HG03097 (cell line): ENCODE results near the gene PLAA.
A peak's percentile ranks its signal among the peaks of the same experiment; 100 is the strongest.

Source experiments
- ATAC-seq: cut with Tn5 transposase; IDR thresholded peaks from one replicate; pipeline ENCODE4 v1.9.1; 2021; ENCODE audit not compliant: unreplicated experiment, low FRiP score

The PLAA gene

DNA sequence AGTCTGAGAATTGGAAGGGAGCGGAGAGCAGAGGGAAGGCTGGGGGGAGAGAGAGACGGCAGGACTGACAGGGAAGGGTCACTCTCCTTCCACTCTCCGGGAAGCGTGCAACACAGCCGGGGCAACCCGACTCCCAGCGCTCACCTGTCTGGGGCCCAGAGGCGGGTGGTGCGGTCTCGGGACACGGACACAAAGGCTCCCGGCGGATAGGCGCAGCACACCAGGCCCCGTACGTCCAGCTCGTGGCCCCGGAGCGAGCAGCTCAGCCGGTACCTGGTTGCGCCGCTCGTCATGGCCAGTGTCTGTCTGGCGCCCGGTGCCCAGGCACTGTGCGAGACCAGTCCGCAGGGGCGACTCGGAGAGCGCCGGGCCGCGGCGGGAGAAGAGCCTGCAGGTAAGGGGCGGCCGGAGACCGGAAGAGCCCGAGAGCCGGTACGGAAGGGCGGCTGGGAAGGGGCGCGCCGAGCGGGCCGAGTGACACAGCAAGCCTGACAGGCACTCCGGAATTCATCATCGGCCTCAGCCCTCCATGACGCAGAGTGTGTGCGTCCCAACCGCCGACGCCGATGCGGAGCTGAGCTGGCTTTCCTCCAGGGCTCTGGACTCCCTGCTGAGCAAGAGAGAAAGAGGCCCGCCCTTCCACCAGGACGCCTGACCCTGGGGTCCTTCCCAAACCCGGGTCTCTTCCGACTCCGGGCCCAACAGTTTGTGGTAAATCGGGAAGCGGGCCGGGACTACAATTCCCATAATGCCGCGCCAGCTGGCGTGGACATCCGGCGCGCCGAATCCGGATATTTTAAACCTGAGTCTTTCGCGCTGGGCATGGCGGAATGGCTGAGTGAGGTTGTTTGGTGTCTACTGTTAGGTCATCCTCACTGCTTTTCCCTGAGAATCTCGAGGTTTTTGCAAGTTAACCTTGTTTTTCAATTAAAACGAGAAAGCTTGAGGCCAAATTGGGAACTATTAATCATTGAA, at the start of gene PLAA:
PLAA (minus strand) TSS at position 490 of the 975 bp plus-strand sequence; CDS start at position 293, 197 bp downstream.
- ATAC-seq = peak; percentile 99

DNA sequence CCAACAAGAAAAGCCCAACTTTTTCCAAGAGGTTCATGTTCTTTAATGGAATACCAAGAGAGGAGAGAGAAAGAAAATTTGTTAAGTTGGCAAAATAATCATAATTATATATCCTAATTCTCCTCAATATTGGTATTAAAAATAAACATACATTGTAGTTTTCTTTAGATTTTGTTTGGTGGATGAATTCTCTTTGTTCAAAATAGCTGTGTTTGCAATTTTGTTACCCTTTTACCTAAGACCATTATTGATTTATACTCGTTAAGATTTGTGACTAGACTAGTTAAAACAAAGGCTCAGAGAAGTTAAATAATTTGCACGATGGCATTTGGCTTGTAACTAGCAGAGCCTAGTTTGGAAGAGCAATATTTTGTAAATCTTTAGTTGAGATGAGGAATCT, 48.8 kb upstream of the PLAA start:
- ATAC-seq = no peak

DNA sequence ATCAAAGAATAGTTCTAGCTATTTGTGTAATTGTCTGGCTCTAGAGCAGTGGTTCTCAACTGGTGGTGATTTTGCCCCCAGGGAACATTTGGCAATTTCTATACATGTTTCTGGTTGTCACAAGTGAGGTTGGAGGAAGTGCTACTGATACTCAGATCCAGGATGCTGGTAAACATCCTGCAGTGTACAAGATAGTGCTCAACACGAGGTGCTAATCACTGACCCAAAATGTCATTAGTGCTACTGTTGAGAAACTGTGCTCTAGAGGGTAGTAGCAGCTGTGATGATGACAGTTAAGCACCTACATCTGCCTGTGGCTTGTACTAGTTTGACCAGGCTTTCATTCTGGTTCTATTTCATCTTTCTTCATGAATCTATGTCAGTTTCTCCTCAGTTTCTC, 36.3 kb upstream of the PLAA start:
- peak; percentile 69 for ATAC-seq

DNA sequence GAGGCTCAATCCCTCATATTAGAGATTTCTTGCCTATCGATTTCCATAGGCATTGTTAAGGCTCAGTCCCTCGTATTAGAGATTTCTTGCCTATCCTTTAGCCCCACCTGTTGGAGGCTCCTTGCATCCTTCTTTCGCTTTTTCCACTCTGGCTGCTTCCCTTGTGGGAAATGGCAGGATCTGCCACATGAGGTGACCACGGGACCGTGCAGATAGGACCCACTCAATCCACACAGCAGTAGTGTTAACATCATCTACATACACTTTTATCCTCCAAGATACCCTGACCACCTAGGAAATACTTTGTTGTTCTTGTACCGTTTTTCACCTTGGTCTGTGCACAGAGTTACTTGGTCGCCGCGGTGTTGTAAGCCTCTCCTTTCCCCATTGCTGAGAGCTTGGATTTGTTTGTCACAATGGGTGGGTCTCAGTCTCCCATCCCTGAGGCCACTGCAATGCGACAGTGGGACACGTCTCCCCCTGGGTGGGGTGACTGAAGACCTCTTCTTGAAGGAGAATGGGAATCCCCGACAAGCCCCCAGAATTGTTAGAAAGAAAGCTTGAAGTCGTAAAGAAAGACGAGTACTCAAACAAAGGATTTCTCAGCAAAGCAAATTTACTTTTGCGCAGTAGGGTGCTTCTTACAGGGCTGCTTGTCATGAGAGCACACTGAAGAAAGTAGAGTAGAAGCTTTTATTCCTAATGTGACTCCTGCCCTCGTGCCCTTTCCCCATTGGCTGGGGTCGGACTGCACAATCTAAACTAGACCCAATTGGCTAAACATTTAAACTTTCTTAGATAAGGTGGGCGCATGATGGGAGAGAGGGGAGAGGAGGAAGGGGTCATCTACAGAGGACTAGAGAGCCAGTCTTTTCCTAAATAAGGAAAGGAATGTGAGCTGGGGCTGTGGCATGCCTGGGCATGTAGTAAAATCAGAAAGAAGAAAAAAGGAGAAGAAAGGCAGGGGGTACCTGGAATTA, 29.0 kb upstream of the PLAA start:
- no peak for ATAC-seq

DNA sequence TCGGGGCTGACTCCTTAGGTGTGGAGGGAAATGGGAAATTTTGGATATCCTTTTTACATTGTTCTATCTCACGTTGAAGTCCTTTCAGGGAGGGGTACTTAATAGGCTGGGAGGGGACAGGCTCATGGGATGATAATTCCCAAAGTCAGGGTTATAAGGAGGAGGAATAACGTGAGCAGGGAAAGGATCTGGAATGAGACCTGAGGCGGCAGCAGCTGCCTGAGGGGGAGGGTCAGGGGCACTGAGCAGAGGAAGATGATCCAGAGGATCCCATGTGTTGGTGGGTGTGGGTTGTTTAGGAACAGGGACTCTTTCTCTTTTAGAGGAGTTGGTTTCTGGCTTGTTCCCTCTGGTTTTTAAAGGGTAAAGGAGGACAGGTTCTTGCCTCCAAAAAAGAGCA, 27.9 kb upstream of the PLAA start:
- no peak for ATAC-seq

DNA sequence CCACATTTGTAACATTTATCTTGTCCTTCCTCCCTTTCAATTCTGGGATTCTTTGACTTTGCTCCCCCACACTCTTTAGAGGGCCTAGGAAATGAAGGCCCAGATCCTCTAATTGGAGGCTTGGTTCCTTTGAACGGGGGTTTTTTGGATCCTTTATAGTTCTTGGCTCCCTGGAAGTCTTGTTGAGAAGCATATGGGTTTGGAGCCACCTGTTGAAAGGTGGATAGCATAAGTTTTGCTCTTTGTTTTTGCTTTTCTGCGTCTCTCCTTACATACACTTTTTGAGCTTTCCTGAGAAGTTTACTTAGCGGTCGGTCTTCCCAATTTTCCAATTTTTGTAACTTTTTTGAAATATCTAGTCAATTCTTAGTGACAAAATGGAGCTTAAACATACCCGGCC, 26.9 kb upstream of the PLAA start:
- no peak for ATAC-seq

DNA sequence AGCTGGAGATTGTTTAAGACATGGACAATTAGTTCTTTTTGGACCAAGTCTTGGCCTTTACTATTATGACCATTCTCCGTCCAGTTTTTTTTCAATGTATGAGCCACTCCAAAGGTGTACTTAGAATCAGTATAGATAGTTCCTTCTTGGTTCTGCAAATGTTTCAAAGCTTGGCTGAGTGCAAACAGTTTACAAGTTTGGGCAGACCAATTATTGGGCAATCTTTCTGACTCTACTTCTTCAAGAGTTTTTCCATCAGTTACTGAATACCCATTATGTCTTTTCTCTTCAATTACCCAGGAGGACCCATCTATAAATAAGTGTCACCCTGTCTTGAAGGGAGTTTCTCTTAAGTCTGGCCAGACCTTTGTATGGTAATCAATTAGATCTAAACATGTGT, 24.7 kb upstream of the PLAA start:
- no peak for ATAC-seq

DNA sequence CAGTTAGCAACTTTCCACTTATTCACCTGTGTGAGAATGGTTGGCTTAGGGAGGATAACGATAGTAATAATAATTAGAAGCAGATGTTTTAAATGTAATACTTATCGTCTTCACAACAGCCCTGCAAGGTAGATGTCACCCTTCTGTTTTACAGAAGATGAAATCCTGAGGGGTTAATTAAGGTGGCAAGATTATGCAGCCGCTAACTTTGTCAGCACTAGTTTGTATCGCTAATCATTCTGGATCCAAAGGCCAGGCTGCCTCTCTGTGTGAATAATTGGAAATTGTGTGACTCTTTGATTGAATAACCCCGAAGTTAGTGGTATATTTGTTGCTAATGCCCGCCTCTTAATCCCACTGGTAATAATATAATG, 9.8 kb upstream of the PLAA start:
- no peak for ATAC-seq

DNA sequence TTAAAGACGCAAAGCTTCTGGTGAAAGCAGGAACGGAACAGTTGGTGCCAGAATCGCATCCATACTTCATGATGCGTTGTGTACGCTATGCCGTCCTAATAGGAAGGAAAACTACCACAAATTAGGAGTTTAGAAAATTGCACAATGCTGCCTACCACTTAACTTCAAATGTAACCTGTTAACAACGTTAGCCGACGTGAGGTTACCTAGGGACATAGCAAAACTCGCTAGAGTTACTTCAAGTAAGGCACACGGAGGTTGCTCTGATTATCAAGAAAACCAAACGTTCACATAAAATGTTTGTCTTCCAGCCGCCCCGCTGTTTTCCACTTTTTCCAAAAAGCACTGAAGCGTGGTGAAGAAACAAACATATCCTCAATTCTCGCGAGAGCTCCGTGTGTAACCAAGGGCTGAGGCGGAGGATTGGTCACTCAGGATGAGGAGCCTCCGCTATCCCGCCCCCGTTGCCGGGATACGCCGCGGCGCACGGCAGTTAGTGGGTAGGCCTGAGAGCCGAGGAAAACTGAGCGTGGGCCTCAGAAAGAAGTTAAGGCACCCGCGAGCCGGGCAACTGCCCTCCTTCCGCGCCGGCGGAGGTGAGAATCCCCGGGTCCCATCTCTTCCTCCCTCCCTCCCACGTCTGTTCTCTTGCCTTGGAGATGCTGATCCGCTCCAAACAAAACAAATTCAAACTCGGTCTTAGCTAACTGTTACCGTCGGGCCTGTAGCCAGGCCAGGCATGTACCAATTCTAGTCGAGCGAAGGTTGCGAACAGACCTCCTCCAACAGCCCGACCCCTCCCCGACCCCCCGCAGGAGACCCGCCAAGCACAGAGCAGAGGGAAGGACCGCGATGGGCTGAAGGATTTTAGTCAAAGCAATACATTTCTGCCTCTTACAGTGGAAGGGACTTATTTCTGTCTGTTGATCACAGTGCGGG, 9.1 kb upstream of the PLAA start, which contains the start of gene IFT74:
IFT74 (plus strand) TSS at position 492 of the 939 bp plus-strand sequence. CDS start 5,556 bp downstream, outside the sequence.
- ATAC-seq = peak; percentile 98

DNA sequence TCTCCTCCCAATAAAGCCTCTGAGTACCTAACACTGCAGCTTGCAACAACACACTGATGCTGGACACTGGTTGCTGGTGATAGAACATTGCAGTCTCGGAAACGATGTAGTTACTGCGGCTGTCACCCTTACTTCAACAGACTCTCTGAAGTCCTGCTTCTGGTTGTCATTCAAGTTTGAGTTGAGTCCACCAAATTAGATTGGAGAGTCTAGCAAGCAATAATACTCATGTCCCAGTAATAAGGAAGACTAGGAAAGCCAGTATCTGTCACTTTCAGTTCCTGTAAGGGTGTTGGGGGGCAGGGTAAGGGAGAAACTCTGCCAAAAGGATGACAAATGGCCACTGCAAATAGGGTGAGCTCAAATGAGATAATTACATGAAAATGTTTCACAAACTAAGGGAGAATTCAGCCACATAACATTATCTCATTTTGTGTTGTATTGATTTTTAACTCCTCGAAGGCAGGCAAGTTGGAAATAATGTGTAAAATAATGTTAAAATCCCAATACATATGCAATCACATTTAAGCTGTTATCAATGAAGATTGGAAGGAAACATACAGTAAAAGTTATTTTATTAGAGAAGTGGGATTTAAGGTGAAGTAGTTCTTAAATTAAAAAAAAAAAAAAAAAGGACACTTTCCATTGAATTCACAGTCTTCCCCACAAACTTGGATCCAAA, 8.3 kb upstream of the PLAA start:
- peak; percentile 22 for ATAC-seq

DNA sequence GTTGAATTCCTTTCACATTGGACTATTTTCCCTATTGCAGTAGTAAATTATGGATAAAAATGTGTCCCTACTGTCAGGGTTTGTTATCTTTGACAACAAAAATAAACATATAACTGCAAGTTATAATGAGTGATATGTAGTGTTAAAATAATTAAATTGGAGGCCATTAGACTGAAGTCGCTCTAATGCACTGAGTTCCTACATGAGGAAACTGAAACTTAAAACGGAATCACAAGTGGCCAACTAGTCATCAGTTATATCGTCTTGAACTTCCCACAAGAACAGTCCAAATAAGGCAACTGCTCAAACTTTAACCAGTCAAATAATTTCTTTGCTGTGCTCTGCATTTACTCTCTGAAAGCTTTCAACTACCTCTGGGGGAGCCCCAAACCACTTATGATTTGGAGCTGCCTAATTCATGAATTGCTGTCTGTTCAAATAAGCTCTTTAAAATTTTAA, 7.0 kb upstream of the PLAA start:
- no peak for ATAC-seq

DNA sequence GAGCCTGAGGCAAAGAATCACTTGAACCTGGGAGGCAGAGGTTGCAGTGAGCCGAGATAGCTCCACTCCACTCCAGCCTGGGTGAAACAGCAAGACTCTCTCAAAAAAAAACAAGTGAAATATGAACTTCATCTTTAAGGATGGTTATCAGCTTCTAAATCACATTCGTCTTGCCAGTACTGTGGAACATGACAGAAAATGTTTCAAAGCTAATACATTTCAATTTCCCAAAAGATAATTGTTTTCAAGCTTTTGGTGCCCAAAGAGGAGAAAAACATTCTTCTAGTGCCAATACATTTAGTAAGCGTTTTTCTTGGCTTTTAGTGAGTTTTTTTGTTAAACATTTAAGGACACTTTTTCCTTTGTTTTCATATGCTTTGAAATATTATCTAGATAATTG, 4.8 kb upstream of the PLAA start:
- no peak for ATAC-seq

DNA sequence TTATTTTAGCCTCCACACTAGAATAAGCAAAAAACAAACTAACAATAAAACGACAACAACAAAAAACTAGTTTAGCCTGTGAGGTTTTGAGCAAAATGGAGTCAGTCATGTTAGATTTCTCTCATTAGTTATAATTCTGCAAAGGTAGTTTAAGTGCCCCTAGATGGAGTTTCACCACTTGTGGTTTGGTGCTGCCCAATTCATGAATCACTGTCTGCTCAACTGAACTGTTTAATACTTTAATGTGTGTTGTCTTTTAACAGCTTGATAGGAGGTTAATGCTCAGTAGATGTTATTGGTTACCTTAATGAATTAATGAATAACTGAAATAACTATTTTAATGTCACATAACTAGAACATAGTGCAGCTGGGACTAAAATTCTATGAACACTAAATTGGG, 3.5 kb upstream of the PLAA start:
- ATAC-seq = no peak

DNA sequence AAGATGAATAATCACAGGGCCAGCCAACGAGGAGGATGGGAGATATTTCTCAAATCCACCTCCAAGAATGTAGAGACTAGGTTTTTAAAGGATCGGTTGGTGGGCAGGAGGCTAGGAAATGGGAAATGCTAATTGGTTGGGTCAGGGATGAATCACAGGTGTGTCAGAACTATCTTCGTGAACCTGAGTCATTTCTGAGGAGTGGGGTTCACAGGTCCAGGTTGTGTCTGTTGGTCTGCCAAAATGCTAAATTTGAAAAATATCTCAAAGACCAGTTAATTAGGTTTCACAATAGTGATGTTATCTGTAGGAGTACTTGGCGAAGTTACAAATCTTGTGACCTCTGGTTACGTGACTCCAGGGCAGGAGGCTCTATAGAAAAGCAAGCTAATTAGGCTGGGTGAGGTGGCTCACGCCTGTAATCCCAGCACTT, 2.6 kb upstream of the PLAA start:
- ATAC-seq = no peak

DNA sequence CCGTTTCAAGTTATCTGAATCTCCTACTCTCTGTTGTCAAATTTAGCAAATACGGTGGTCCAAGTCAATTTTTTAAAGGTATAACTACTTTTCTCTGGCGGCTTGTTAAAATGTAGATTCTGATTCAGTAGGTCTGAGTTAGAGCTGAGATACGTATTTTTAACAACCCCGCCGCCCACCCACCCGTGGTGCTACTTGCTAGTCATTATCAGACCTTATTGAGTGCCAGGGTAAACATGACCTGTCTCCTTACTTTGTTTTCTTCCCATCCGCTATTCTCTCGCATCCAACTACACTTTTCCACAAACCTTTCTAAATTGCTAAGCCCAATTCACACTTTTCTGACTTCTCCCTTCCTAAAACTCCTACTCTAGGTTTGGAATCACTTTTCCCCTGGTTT, 694 bp upstream of the PLAA start:
- no peak for ATAC-seq

DNA sequence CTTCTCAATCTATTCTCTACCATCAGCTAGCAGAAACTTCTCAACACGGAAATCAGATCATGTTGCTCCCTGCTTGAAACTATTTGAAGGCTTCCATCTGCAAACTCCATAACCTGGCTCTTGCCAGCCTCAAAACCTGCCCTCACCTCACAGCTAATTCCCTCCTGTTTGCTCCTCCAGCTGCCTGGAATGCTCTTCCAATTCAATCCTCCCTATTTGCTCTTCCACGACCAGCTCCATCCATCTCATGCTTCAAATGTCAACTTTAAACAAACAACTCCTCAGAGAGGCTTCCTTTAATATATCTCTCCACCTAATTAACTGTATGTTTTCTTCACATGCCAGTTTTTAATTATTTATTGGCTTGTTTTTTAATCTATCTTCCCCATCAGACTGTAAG, 1.5 kb downstream of the PLAA start:
- no peak for ATAC-seq

DNA sequence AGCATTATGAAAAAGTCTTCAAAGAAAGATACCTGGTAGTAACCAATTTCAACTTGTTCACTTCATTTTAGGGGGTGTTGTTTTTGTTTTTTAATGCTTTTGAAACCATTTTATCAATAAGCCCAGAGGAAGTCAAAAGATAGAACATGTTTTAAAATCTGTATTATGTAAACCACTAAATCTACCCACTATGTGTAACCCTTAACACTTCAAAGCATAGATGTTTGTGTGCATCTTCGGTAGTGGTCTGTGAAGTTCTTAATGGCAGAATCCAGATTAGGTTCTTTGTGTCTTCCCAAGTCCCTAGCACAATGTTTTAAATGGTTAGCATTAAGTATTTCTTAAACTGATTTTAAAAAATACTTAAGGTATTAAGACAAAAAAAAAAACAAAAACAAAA, 6.3 kb downstream of the PLAA start:
- ATAC-seq = no peak

DNA sequence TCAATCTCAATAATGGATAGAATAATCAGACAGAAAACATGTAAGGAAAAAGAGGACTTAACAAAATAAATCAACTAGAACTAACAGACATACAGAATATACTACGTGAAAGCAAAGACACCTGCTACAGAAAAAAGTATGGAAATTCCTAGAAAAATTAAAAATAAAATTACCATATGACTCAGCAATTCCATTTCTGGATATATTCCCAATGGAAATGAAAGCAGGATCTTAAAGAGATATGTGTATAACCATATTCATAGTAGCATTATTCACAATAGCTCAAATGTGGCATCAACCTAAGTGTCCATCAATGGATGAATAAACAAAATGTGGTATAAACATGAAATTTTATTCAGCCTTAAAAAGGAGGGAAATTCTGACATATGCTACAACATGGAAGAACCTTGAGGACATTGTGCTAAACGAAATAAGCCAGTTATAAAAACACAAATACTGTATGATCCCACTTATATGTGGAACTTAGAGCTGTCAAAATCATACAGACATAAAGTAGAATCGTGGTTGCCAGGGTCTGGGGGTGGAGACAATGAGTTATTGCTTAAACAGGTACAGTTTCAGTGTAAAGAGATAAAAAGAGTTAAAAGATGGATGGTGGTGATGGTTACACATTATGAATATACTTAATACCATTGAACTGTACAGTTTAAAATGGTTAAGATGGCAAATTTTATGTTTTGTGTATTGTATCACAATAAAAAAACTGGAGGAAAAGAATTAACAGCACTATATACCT, 6.9 kb downstream of the PLAA start:
- ATAC-seq = no peak
